Measurements from ENCODE around the gene SIGMAR1.
A peak's percentile ranks its signal among the peaks of the same experiment; 100 is the strongest.

SIGMAR1 gene

GRCh38 chr9:34620061-34620994, 17.3 kb downstream of the SIGMAR1 start, which contains the start of gene DCTN3:
Gene DCTN3 (minus strand): TSS chr9:34620495. CDS start chr9:34620464, 31 bp downstream.
- peaks cover 20% of the 10 kb centered on the region for H3K4me1 Mint-ChIP-seq
- H3K9me3 Mint-ChIP-seq, result no peaks in the 10 kb centered on the region
- peak within 1 kb of the TSS; percentile 90 to 96 (median 95) for H3K4me3 Mint-ChIP-seq
- no peak for TF ChIP-seq CTCF (IDR thresholded peaks at IDR 0.05; ENCODE audit: unreplicated experiment in 3 of 3)
- H3K36me3 Mint-ChIP-seq (ENCODE audit: low read depth), result peaks cover 10% of the 10 kb centered on the region
- peaks cover 32% of the 10 kb centered on the region for H3K27me3 Mint-ChIP-seq (ENCODE audit: low read depth)
- peak within 1 kb of the TSS; percentile 14 to 65 (median 25) for H3K27ac Mint-ChIP-seq

- H3K27ac Mint-ChIP-seq, result no peak overlapping the region
- no peaks in the 10 kb centered on the region for H3K27me3 Mint-ChIP-seq (ENCODE audit: low read depth)
- H3K4me1 Mint-ChIP-seq, result peaks cover 31% of the 10 kb centered on the region
- H3K9me3 Mint-ChIP-seq, result no peaks in the 10 kb centered on the region
- peaks cover 16% of the 10 kb centered on the region for H3K36me3 Mint-ChIP-seq (ENCODE audit: low read depth)
- no peak for TF ChIP-seq CTCF (IDR thresholded peaks at IDR 0.05; ENCODE audit: unreplicated experiment in 3 of 3)
- H3K4me3 Mint-ChIP-seq, result peak overlapping the region in 1 of 3 experiments; percentile 38
Measured at GRCh38 chr9:34615132-34615531, 22.5 kb downstream of the SIGMAR1 start.

GRCh38 chr9:34612788-34613390, 24.7 kb downstream of the SIGMAR1 start:
- Mint-ChIP-seq H3K4me3 (peak overlapping the region; percentile 84 to 91 (median 90)), H3K27me3 (ENCODE audit: low read depth) (no peaks in the 10 kb centered on the region), H3K4me1 (peaks cover 21% of the 10 kb centered on the region), H3K9me3 (no peaks in the 10 kb centered on the region), H3K36me3 (ENCODE audit: low read depth) (peaks cover 16% of the 10 kb centered on the region), H3K27ac (peak overlapping the region; percentile 26 to 86 (median 85))
- peak; percentile 81 to 87 (median 82) for TF ChIP-seq CTCF (IDR thresholded peaks at IDR 0.05; ENCODE audit: unreplicated experiment in 3 of 3)

- H3K9me3 Mint-ChIP-seq, result no peaks in the 10 kb centered on the region
- peaks cover 21% of the 10 kb centered on the region for H3K4me1 Mint-ChIP-seq
- H3K36me3 Mint-ChIP-seq (ENCODE audit: low read depth), result peaks cover 16% of the 10 kb centered on the region
- H3K4me3 Mint-ChIP-seq, result peak within 1 kb of the TSS; percentile 84 to 91 (median 90)
- TF ChIP-seq CTCF (IDR thresholded peaks at IDR 0.05; ENCODE audit: unreplicated experiment in 3 of 3), result no peak
- H3K27me3 Mint-ChIP-seq (ENCODE audit: low read depth), result no peaks in the 10 kb centered on the region
- peak within 1 kb of the TSS; percentile 85 to 86 (median 85) for H3K27ac Mint-ChIP-seq
Measured at GRCh38 chr9:34611811-34612787, 25.5 kb downstream of the SIGMAR1 start, which contains the start of gene RPP25L. Gene RPP25L (minus strand): TSS chr9:34612097. CDS start chr9:34611296, 801 bp downstream.

- Mint-ChIP-seq H3K4me3 (peak overlapping the region; percentile 84 to 91 (median 90)), H3K27ac (peak overlapping the region; percentile 85 to 86 (median 85)), H3K9me3 (no peaks in the 10 kb centered on the region), H3K36me3 (ENCODE audit: low read depth) (peaks cover 11% of the 10 kb centered on the region), H3K4me1 (peaks cover 21% of the 10 kb centered on the region), H3K27me3 (ENCODE audit: low read depth) (no peaks in the 10 kb centered on the region)
- TF ChIP-seq CTCF (IDR thresholded peaks at IDR 0.05; ENCODE audit: unreplicated experiment in 3 of 3), result no peak
Measured at GRCh38 chr9:34611251-34611810, 26.3 kb downstream of the SIGMAR1 start.
